HepG2 (cell line): Measurements from ENCODE around the gene PCDH12. TPM values are rescaled to one million over a fixed set of nuclear protein-coding genes. Genes with fewer than 3 reads are reported as not detected.
A peak's percentile ranks its signal among the peaks of the same experiment; 100 is the strongest.

Experiments used
- ATAC-seq: fragments of 200-7000 bp; cut with Tn5 transposase; 3 replicates; pipeline ENCODE4 v1.9.1; 2020; ENCODE audit warnings: mild to moderate bottlenecking, moderate library complexity
- BruUV-seq: library from RNA; stranded (reverse); fragments of 400-500 nt; replicated peaks from 2 replicates; lab custom pipeline; 2021; lab: Mats Ljungman, UMichigan
- CTCF ChIA-PET: fragments of 300-600 bp; formaldehyde crosslinking; extraction: SDS; loops from one replicate; lab custom pipeline; 2021; ENCODE audit warnings: low total read pairs, inconsistent platforms, low intra/inter-chr PET ratio; lab: Yijun Ruan, JAX
- POLR2A ChIA-PET: fragments of 350-600 bp; sonication (Branson Sonifier 250); formaldehyde crosslinking; loops from one replicate; lab custom pipeline; 2020; ENCODE audit warnings: antibody characterized with exemption, inconsistent platforms; lab: Yijun Ruan, JAX
- DNase-seq: peaks from one replicate; pipeline ENCODE4 v3.0.0-alpha.2; 2015; ENCODE audit warnings: low spot score
- FAIRE-seq: peaks from 3 replicates; lab custom pipeline; 2011; peaks lifted over from hg19 to GRCh38; lab: Jason Lieb, UNC
- H2AFZ ChIP-seq: one replicate; pipeline ENCODE4 v1.6.1; 2011; ENCODE audit warnings: low read length, inconsistent platforms
- H3K27ac ChIP-seq: fragments of 300-600 bp; 3 replicates; pipeline ENCODE4 v1.8.0; 2011; ENCODE audit warnings: mixed run types, mild to moderate bottlenecking, mixed read lengths, low read length, inconsistent platforms; ENCODE audit not compliant: insufficient read depth; ENCODE audit errors: extremely low read length
- H3K27me3 ChIP-seq, 2 experiments: fragments of 200-600 bp in 1 of 2; 2 replicates in 1 of 2; 3 replicates in 1 of 2; pipeline versions ENCODE4 v1.6.0 to v1.8.0; 2011; ENCODE audit warnings: low read length in 2 of 2, mild to moderate bottlenecking in 2 of 2, moderate library complexity in 2 of 2, inconsistent platforms in 1 of 2; ENCODE audit not compliant: insufficient read depth in 2 of 2, control insufficient read depth in 1 of 2
- H3K36me3 ChIP-seq, 2 experiments: fragments of 200-600 bp in 1 of 2; replicated peaks in 1 of 2; 2 replicates in 1 of 2; 3 replicates in 1 of 2; pipeline versions ENCODE4 v1.5.1 to v1.8.0; 2011; ENCODE audit warnings: low read length in 2 of 2, inconsistent platforms in 1 of 2; ENCODE audit not compliant: insufficient read depth in 2 of 2, control insufficient read depth in 1 of 2
- H3K4me1 ChIP-seq: 2 replicates; pipeline ENCODE4 v1.5.1; 2012; ENCODE audit warnings: low read length, inconsistent platforms; ENCODE audit not compliant: insufficient read depth
- H3K4me2 ChIP-seq: 2 replicates; pipeline ENCODE4 v1.6.0; 2011; ENCODE audit warnings: low read depth, low read length, inconsistent platforms
- H3K4me3 ChIP-seq, 3 experiments: fragments of 200-600 bp in 1 of 3; sonication (generic), shearing (Covaris generic) in 1 of 3; replicated peaks in 1 of 3; 2 replicates each; pipeline ENCODE4 v1.5.1; 2011 to 2016; ENCODE audit warnings: low read length in 3 of 3, inconsistent platforms in 2 of 3, low read depth in 2 of 3, mild to moderate bottlenecking in 2 of 3, control low read depth in 1 of 3, mixed read lengths in 1 of 3; ENCODE audit not compliant: insufficient read depth in 1 of 3
- H3K79me2 ChIP-seq: one replicate; pipeline ENCODE4 v1.6.1; 2011; ENCODE audit warnings: low read length, inconsistent platforms; ENCODE audit not compliant: insufficient read depth
- H3K9ac ChIP-seq: 2 replicates; pipeline ENCODE4 v1.6.0; 2011; ENCODE audit warnings: mild to moderate bottlenecking, low read depth, low read length, inconsistent platforms; ENCODE audit not compliant: insufficient read depth
- H3K9me3 ChIP-seq: 2 replicates; pipeline ENCODE4 v1.5.1; 2012; ENCODE audit warnings: mild to moderate bottlenecking, low read length
- H4K20me1 ChIP-seq: 2 replicates; pipeline ENCODE4 v1.6.0; 2011; ENCODE audit warnings: inconsistent platforms, mild to moderate bottlenecking, low read length, moderate library complexity; ENCODE audit not compliant: insufficient read depth
- CTCF ChIP-seq: sonication (generic); formaldehyde crosslinking; IDR thresholded peaks from 2 replicates; pipeline ENCODE4 v1.5.0; 2020; ENCODE audit warnings: mild to moderate bottlenecking, missing genetic modification reagents, moderate library complexity
- KDM5A ChIP-seq: fragments of 200-600 bp; sonication (generic); IDR thresholded peaks from 2 replicates; pipeline ENCODE4 v1.7.0; 2018; ENCODE audit warnings: antibody characterized with exemption, mild to moderate bottlenecking, low read length, borderline replicate concordance
- NFIB ChIP-seq: sonication (generic); formaldehyde crosslinking; IDR thresholded peaks from 2 replicates; pipeline ENCODE4 v1.9.0; 2021; ENCODE audit warnings: missing genetic modification reagents, mild to moderate bottlenecking, borderline replicate concordance
- TCF7L2 ChIP-seq: IDR thresholded peaks from 2 replicates; pipeline ENCODE4 v1.6.1; 2011; ENCODE audit warnings: mild to moderate bottlenecking, low read depth, low read length, moderate library complexity
- ZNF282 ChIP-seq: fragments of 450-650 bp; IDR thresholded peaks from 2 replicates; pipeline ENCODE4 v1.6.1; 2018; ENCODE audit not compliant: partially characterized antibody
- ZNF318 ChIP-seq: sonication (generic); formaldehyde crosslinking; IDR thresholded peaks from 2 replicates; pipeline ENCODE4 v1.4.0; 2020; ENCODE audit warnings: mild to moderate bottlenecking, missing genetic modification reagents
- ZNF451 ChIP-seq: sonication (generic); formaldehyde crosslinking; IDR thresholded peaks from 2 replicates; pipeline ENCODE4 v1.5.0; 2020; ENCODE audit warnings: mild to moderate bottlenecking, missing genetic modification reagents
- WGBS: methylation state at CpG from one replicate; pipeline ENCODE4 v1.1.6; 2017; ENCODE audit warnings: low lambda C conversion rate; 5-methylcytosine and 5-hydroxymethylcytosine counted together
- in situ Hi-C: cut with HindIII; loops from 2 replicates; pipeline ENCODE4 v1.10.0; 2017; ENCODE audit warnings: low pct_unique_long_range_greater_than_20kb; ENCODE audit not compliant: extremely low pct_ligation_motif_present
- intact Hi-C: fragments of 100-400 bp; cut with micrococcal nuclease; formaldehyde crosslinking; loops from one replicate; pipeline ENCODE4 v1.10.0; 2022; ENCODE audit not compliant: unreplicated experiment
- polyA plus RNA-seq, 8 experiments: library from polyadenylated mRNA; depleted of rRNA in 3 of 8; stranded (reverse) in 7 of 8; unstranded in 1 of 8; fragments of >200 nt; fragmentation: Illumina TruSeq in 4 of 8; extraction: Trizol in 4 of 8; gene quantifications; 2 replicates each; pipeline versions ENCODE4 v1.2.1 to v1.2.3, GENCODE V29; 2011 to 2016; ENCODE audit warnings: low read depth in 4 of 8, missing spikeins in 1 of 8, mixed read lengths in 1 of 8; ENCODE audit not compliant: insufficient read depth in 1 of 8
- total RNA-seq, 5 experiments: library from RNA; depleted of rRNA; stranded (reverse); fragments of >200 nt; fragmentation: Illumina TruSeq; extraction: Trizol; gene quantifications; 2 replicates each; pipeline ENCODE4 v1.2.3, GENCODE V29; 2016; ENCODE audit warnings: low read depth in 1 of 5
- TF ChIP-seq, protein P1 (sequence below): sonication (generic); formaldehyde crosslinking; IDR thresholded peaks from 2 replicates; pipeline ENCODE4 v1.4.0; 2020; ENCODE audit warnings: mild to moderate bottlenecking, missing genetic modification reagents
- TF ChIP-seq, protein P2 (sequence below): sonication (generic); formaldehyde crosslinking; IDR thresholded peaks from 2 replicates; pipeline ENCODE4 v1.5.1; 2020; ENCODE audit warnings: missing genetic modification reagents, mild to moderate bottlenecking, borderline replicate concordance

Gene PCDH12
- total and polyA plus RNA-seq, 2 of the 13 experiments (the other 11 are each of a cell fraction or from before 2014, with no cell fraction given), result not detected

DNA sequence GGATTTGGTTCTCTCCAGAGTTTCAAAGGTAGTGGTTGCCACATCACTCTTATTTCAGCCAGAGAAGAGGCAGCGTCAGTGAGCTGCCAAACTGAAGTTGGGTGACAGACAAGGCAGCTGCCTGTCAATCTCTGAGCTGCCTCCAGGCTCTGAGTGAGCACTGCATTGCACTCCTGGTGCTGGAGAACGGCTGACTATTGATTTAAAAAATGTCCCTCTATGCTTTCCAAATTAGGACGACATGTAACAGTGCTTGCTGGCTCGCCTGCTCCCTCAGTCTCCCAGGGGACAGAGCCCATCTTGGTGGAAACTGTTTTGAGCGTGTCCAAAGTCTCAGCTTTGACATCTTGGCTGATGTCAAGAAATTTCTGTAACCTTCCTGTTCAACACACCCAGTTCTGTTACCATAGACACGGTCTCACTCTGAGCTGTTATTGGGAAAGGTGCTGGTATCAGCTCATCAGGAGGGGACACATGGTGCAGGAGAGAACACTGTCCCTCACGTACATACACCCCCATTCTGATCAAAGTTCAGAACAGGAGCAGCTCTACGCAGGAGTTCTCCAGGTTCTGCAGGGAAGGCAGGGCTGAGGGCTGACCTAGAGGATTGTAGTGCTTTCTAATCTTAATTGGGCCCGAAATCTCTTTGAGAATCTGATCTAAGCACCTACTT, 15.7 kb downstream of the PCDH12 start:
- H3K27me3 ChIP-seq, result no peaks in the 10 kb centered on the region
- FAIRE-seq (peak; percentile 63), DNase-seq (peak; percentile 51), ATAC-seq (peak; percentile 79)
- BruUV-seq, result no TSS peak
- POLR2A ChIA-PET, result interaction anchor here (0.8 to 1.3 kb wide), 3 partner anchors 19 to 20 kb away, joined by 4 to 5 read pairs (median 4); partner anchors contain the start of gene DELE1
- no peak overlapping the region for H3K4me2 ChIP-seq
- no peaks in the 10 kb centered on the region for H3K79me2 ChIP-seq
- H3K4me1 ChIP-seq, result peaks cover 18% of the 10 kb centered on the region
- no peaks in the 10 kb centered on the region for H4K20me1 ChIP-seq
- H2AFZ ChIP-seq, result no peak overlapping the region
- CTCF ChIA-PET, result no interaction called here
- H3K9me3 ChIP-seq, result no peaks in the 10 kb centered on the region
- intact Hi-C loops (no loop called here), in situ Hi-C loops (no loop called here)
- 57% methylated on average over 7 of the region's 9 CpGs for WGBS
- peaks cover 11 to 19% of the 10 kb centered on the region in 2 experiments; a peak in 4 of 5 replicates for H3K36me3 ChIP-seq
- H3K27ac ChIP-seq, result peak overlapping the region; percentile 20
- H3K4me3 ChIP-seq, result no peak overlapping the region
- H3K9ac ChIP-seq, result no peak overlapping the region; the same call in 1 of the 2 replicates
- TF ChIP-seq, protein P1, sequence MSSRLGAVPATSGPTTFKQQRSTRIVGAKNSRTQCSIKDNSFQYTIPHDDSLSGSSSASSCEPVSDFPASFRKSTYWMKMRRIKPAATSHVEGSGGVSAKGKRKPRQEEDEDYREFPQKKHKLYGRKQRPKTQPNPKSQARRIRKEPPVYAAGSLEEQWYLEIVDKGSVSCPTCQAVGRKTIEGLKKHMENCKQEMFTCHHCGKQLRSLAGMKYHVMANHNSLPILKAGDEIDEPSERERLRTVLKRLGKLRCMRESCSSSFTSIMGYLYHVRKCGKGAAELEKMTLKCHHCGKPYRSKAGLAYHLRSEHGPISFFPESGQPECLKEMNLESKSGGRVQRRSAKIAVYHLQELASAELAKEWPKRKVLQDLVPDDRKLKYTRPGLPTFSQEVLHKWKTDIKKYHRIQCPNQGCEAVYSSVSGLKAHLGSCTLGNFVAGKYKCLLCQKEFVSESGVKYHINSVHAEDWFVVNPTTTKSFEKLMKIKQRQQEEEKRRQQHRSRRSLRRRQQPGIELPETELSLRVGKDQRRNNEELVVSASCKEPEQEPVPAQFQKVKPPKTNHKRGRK (CRISPR knock-in tag), result no peak
- TF ChIP-seq ZNF318, result no peak
- TF ChIP-seq CTCF, result no peak
- TF ChIP-seq ZNF451 (CRISPR knock-in tag), result no peak
- no peak for TF ChIP-seq KDM5A
- TF ChIP-seq, protein P2, sequence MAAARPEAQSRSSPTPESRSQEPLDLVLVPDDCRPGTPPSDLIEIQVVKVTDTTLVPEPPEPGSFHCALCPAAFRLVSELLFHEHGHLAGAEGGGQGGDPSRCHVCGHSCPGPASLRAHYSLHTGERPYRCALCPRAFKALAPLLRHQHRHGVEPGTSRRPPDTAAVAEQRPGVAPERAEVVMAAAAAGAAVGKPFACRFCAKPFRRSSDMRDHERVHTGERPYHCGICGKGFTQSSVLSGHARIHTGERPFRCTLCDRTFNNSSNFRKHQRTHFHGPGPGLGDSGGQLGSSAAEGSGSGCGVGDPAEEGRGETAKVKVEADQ, result no peak
- TF ChIP-seq ZNF282, result no peak
- no peak for TF ChIP-seq TCF7L2
- no peak for TF ChIP-seq NFIB (CRISPR knock-in tag)
